22Rv1 (cell line): ENCODE results near the gene RCVRN.

ENCODE experiments used
- ZFX ChIP-seq: fragments of 450-650 bp; IDR thresholded peaks from 2 replicates; pipeline ENCODE4 v1.6.1; 2017; ENCODE audit warnings: antibody characterized with exemption, borderline replicate concordance
- TF ChIP-seq, protein P1 (sequence below): fragments of 450-650 bp; IDR thresholded peaks from 2 replicates; pipeline ENCODE4 v1.5.1; 2017; ENCODE audit warnings: mild to moderate bottlenecking

DNA sequence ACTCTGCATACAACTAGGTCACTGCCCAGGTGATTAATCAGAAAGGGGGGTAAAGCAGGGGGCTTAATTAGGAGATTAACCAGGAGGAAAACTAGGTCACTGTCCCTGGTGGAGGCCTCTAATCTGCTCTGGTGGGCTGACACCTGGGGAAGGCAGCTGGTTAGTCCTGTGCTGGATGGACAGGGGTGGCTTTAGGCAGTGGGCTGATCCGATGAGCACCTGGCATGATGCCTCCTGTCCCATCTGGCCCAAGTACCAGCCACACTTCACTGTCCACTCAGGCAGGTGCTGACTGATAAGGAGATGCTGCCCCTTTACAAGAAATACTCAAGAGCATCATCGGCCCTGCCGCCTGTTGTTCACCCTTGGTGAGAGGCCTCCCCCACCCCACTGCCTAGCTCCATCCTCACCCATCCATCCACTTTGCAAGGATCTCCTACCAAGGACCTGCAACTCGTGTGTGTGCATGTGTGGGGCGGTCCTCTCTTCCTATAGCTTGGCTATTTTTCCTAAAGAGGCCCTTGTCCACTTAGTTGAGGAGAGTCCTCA is 13.8 kb upstream of the RCVRN start:
- TF ChIP-seq, protein P1, sequence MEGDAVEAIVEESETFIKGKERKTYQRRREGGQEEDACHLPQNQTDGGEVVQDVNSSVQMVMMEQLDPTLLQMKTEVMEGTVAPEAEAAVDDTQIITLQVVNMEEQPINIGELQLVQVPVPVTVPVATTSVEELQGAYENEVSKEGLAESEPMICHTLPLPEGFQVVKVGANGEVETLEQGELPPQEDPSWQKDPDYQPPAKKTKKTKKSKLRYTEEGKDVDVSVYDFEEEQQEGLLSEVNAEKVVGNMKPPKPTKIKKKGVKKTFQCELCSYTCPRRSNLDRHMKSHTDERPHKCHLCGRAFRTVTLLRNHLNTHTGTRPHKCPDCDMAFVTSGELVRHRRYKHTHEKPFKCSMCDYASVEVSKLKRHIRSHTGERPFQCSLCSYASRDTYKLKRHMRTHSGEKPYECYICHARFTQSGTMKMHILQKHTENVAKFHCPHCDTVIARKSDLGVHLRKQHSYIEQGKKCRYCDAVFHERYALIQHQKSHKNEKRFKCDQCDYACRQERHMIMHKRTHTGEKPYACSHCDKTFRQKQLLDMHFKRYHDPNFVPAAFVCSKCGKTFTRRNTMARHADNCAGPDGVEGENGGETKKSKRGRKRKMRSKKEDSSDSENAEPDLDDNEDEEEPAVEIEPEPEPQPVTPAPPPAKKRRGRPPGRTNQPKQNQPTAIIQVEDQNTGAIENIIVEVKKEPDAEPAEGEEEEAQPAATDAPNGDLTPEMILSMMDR, result no peak
- no peak for TF ChIP-seq ZFX
